GM18526 (cell line): Measurements from ENCODE around the gene PSEN2.

Experiments used
- POLR2A ChIP-seq: IDR thresholded peaks from 3 replicates; pipeline ENCODE4 v1.6.1; 2011; ENCODE audit not compliant: insufficient read length; ENCODE audit errors: extremely low read depth

PSEN2 gene

GRCh38 chr1:226892524-226892875 is 22.1 kb downstream of the PSEN2 start:
- no peak for TF ChIP-seq POLR2A

GRCh38 chr1:226893936-226894335 is 23.5 kb downstream of the PSEN2 start:
- no peak for TF ChIP-seq POLR2A

- TF ChIP-seq POLR2A, result no peak
These were observed 24.4 kb downstream of the PSEN2 start for GRCh38 chr1:226894826-226895225.

GRCh38 chr1:226895644-226896043 is 25.2 kb downstream of the PSEN2 start:
- no peak for TF ChIP-seq POLR2A

GRCh38 chr1:226898246-226898645 is 27.8 kb downstream of the PSEN2 start:
- TF ChIP-seq POLR2A, result no peak

- no peak for TF ChIP-seq POLR2A
These were observed 31.0 kb downstream of the PSEN2 start for GRCh38 chr1:226901421-226901820.

GRCh38 chr1:226902601-226903000 is 32.2 kb downstream of the PSEN2 start:
- no peak for TF ChIP-seq POLR2A

- no peak for TF ChIP-seq POLR2A
These were observed 33.7 kb downstream of the PSEN2 start for GRCh38 chr1:226903819-226904716.

- no peak for TF ChIP-seq POLR2A
These were observed 34.4 kb downstream of the PSEN2 start for GRCh38 chr1:226904772-226905171.

- no peak for TF ChIP-seq POLR2A
These were observed 38.0 kb downstream of the PSEN2 start for GRCh38 chr1:226908419-226908818.

GRCh38 chr1:226908913-226909312 is 38.5 kb downstream of the PSEN2 start:
- TF ChIP-seq POLR2A, result no peak

GRCh38 chr1:226912587-226913176 is 42.3 kb downstream of the PSEN2 start:
- TF ChIP-seq POLR2A, result no peak

- TF ChIP-seq POLR2A, result no peak
These were observed 45.2 kb downstream of the PSEN2 start for GRCh38 chr1:226915672-226915995.

GRCh38 chr1:226916497-226916896 is 46.1 kb downstream of the PSEN2 start:
- no peak for TF ChIP-seq POLR2A

GRCh38 chr1:226919587-226919986 is 49.2 kb downstream of the PSEN2 start:
- TF ChIP-seq POLR2A, result no peak

- no peak for TF ChIP-seq POLR2A
These were observed 49.6 kb downstream of the PSEN2 start for GRCh38 chr1:226919995-226920394.

- no peak for TF ChIP-seq POLR2A
These were observed 50.1 kb downstream of the PSEN2 start for GRCh38 chr1:226920446-226920894.

GRCh38 chr1:226921504-226921903 is 51.1 kb downstream of the PSEN2 start:
- no peak for TF ChIP-seq POLR2A
